GM19438 (cell line): ENCODE data around the gene MRPL48.
A peak's percentile ranks its signal among the peaks of the same experiment; 100 is the strongest.
"Not testable (repeated sequence)": the region's sequence is repeated elsewhere in the genome, so short reads cannot be mapped to it uniquely, and the experiment has no call there.

ENCODE experiments used
- ATAC-seq: cut with Tn5 transposase; IDR thresholded peaks from one replicate; pipeline ENCODE4 v1.9.1; 2021; ENCODE audit warnings: low read depth; ENCODE audit not compliant: unreplicated experiment

The MRPL48 gene

DNA sequence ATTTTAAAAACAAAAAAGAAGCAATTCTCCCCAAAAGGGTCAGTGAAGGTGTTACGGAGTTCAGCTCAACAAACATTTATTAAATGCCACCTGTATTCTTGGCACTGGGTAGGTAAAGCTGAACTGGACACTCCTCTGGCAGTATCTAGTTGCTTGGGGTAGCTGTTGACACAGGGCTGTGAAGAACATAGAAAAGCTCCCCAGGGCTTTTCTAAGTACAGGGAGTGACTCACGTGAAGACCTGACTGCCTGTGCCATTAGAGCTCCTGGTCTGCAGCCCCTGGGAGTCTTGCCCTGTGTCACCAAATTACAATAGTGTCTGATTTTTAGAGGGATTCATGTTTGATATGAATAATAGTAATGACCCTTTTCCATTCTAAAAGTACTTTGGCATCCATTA, 45.4 kb downstream of the MRPL48 start:
- ATAC-seq, result no peak

DNA sequence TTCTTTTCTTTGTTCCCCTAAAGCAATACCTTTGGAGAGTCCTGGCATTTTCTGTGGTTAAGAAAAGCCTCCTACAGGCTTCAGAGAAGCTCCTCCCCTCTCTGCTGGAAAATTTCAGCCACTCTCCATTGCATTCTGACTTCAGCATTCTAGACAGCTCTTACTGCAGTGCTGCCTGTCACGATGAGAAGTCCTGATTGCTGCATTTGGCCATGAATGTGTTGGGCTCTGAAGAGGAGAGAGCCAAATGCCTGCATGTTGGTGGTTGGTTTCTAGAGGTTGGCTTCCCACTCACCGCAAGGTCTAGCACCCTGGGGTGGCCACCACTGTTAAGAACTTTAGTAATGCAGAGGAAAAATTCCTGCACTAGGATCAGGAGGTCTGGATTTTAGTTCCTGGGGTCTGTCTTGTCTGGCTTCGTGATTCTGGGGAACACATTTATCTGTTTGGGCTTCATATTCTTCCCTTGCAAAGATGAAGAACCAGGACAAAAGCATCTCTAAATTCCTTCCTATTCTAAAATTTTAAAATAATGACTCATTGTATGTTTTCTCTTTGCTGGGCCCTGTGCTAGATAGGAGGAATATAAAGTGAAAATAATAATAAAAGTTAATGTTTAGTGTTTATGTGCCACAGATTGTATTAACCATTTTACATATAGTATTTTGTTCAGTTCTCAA, 50.9 kb downstream of the MRPL48 start:
- ATAC-seq, result no peak

DNA sequence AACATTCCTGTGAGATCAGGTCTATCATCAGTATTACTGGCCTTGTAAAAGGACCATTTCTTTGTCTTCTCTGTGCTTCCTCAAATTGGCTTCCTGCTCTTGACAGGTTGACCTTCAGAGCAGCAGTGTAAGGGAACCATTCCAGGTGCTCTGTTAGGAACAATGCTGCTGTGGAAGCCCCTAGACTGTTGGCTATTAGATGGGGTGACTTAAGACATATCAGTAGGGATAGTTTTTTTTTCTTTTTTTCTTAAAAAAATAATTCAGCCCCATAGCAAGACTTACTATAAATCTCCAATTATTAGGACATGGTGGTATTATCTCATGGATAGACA, 51.4 kb downstream of the MRPL48 start:
- no peak for ATAC-seq

DNA sequence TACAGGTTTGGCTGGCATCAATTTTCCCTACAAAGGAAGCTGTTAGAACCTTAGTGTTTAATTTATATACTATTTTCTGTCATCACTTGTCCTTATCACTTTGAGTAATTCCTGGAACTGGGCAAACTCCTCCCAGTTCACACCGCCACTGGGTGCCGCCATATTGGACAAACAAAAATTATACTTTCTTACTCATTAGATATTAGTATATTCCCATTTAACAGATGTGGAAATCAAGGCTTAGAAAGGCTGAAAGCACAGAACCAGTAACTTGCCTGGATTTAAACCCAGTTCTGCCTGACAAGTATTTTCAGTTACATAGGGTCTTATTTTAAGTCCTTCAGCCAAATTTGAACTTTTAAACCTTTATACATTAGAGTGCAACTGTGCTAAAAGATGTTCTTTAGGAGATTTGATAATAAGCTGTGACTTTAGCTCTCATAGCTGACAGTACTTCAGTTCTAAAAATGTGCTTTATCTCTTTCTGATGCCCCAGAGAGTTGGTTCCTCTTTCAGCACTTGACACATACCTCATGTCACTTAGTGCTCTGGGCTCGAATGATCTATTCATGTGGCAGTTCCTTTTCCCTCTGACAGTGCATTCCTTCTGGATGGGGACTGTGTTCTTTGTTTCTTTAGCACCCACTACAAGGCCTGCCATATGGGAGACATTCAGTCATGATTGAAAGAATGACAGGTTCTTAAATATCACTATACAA, 63.5 kb downstream of the MRPL48 start:
- no peak for ATAC-seq

DNA sequence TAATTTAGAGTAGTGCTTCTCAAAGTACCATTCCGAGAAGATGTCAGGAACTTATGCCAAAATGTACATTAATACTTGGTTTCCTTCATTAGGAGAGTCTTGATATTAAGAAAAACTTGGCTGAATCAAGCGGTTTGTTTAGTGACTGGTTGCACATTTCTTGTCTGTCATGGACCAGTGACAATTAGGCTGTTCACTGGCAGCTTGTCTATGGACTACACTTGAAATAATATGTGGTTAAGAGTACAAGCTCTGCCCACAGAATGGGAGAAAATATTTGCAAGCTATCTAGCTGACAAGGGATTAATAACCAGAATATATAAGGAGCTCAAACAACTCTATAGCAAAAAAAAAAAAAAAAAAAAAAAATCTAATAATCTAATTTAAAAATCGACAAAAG, 64.4 kb downstream of the MRPL48 start:
- ATAC-seq, result no peak

- ATAC-seq, result no peak
Measured at GRCh38 chr11:73854680-73855079, 67.0 kb downstream of the MRPL48 start.

DNA sequence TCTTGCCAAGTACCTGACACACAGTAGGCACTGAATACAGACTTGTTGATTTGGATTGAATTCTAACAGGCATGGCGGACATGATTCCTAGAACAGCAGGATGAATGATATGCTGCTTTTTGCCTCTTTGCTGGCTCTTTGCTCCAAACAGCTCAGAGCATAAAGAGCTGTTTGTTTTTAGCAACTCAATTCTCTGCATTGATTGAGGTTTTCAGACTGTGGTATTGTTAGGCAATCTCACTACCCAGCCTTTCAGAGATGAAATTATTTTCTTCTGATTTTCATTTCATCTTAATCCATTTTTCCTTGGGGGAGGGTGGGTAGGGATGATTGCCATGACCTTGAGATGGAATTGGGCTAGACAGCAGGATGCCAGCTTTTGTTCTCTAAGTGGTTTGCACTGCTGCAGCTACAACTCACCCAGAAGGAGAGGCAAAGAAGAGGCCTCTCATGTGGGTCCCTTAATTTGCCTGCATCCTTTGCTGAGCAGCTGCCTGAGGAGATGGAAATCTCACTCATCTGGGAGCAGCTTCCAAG, 68.4 kb downstream of the MRPL48 start:
- no peak for ATAC-seq

GRCh38 chr11:73859671-73860070, 72.0 kb downstream of the MRPL48 start:
- ATAC-seq, result no peak

- no peak for ATAC-seq
Measured at GRCh38 chr11:73860202-73860601, 72.5 kb downstream of the MRPL48 start.

- no peak for ATAC-seq
Measured at GRCh38 chr11:73862986-73863385, 75.3 kb downstream of the MRPL48 start.

DNA sequence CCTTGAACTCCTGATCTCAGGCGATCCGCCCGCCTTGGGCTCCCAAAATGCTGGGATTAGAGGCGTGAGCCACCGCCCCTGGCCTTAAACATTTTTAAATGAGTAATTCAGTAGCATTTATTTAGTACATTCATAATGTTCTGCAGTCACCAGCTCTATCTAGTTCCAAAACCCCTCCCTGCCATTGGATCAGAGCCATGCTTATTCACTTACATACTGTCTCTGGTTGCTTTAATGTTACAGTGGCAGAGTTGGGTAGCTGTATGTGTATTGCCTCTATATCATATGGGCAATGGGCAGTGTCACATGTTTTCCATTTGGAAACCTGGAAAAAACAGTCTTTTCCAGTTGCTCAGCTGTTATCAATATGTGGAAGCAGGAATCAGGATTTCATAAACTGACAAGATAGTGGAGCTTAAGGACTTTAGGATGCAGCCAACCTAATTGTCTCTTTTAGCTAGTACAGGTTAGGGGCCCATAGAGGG, 78.5 kb downstream of the MRPL48 start:
- ATAC-seq, result no peak

DNA sequence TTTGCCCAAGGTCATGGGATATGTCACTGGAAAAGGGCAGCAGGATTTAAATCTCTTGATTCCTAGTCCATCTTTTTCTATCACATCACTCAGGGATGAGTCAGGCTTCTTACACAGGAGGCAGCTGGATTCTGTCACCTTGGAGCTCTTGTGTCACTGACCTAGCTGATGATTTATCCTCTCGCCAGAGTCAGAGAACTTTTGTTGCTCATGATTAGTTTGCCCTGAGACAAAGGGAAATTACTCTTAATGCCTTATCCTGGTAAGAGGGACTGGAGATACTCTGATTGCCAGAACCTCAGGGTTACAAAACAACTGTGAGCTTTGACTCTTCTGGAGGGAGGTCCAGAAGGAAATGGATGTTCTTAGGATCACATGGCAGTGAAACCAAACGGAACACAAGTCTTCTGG, 78.9 kb downstream of the MRPL48 start:
- no peak for ATAC-seq

GRCh38 chr11:73869332-73869949, 81.8 kb downstream of the MRPL48 start:
- no peak for ATAC-seq

GRCh38 chr11:73870261-73870660, 82.6 kb downstream of the MRPL48 start:
- ATAC-seq, result no peak

DNA sequence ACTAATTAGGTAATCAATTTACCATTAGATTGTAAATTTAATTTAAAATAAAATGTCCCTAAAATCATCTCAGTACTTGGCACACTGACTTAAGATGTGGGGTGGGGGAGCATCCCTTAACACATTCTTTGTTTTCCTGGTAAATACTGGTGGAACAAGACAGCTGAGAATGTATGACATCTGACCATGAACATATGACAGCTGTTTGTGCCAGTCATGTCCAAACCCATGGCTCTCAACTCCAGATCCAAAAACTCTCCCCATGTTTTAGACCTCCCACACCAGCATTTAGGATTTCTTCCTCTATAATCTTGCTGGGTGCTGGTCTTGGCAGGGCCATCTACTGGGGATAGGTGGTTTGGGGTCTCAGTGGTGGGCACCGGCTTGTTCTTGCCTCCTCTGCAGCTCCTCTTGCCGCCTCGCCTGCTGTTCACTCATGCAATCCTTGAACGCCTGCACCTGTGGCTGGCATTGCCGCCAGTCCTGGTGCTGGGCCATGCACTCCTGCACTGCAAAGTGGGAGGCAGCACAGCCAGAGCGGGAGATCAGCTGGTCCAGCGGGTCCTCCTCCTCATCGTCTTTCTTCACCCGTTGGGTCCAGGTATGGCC, 85.2 kb downstream of the MRPL48 start:
- no peak for ATAC-seq

DNA sequence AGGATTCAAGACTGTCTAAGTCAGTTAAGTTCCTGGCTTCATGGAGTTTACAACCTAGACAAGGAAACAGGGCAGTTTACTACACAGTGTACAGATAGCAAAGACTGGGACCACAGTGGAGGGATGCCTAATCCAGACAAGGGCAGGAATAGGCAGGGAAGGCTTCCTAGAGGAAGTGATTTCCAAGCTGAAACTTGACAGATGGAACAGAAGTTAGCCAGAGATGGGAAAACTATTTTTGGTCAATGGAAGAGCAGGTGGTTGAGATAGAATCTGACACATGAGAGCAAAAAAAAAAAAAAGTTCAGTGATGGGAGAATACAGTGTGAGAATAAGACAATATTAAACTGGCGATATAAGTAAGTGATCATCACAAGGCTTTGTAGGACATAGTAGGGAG, 87.7 kb downstream of the MRPL48 start:
- ATAC-seq, result no peak

DNA sequence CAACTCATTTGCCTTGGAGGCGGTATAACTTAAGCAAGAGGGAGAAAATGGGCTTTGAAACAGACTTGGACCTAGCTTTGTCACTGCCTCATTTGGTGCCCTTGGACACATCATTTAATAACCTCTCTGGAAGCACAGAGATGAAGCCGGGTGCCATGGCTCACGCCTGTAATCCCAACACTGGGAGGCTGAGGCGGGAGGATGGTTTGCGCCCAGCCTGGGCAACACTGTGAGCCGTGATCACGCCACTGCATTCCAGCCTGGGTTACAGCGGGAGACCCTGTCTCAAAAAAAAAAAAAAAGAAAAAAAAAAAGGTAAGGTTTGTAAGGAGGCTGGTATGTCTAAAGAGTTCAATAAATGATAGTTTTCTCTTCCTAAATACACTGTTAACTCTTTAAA, 88.2 kb downstream of the MRPL48 start:
- no peak for ATAC-seq

DNA sequence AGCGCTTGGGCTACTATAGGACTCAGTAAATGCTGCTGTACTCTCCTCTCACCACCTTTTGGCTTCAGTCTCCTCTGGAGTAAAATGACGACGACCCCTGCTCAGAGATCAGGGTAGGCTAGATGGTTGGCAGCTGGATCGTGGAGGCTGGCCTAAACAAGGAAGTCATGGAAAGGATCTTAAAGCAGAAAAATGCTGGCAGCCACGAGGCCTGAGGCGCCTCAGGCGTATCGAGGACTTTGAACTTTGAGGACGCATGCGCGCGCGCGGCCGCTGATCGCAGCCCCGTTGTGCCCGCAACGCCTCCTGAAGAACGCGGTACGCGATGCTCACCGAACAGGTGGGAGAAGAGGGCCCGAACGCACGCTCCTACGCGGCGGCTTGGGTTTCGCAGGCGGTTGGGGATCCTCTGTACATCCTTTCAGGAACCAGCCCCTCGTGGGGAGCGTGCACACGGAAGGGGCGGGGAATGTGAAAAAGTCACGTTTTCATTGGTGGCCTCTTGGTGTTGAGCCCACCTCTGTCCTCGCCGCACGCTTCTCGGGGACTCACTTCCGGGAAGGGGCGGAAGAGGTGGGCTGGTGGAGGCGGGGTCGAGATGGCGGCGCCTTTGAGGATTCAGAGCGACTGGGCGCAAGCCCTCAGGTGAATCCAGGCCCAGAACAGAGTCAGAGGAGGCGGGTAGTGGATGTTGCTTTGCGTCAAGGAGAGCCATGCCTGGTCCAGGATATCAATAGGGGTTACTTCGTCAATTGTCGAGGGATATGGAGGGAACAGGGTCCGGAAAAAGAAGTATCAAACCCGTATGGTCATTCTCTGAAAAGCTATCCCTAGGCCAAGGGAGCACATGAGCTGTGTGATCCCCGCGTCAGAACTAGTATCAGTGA, 89.0 kb downstream of the MRPL48 start, which contains the start of the genes COA4 and PAAF1:
TSS of gene COA4 (minus strand) at position 423 of the 887 bp plus-strand sequence. CDS start 3,468 bp downstream, outside the sequence.
TSS of gene PAAF1 (plus strand) at position 576 of the 887 bp plus-strand sequence. CDS start at position 599, 23 bp downstream.
- ATAC-seq, result peak; percentile 97

DNA sequence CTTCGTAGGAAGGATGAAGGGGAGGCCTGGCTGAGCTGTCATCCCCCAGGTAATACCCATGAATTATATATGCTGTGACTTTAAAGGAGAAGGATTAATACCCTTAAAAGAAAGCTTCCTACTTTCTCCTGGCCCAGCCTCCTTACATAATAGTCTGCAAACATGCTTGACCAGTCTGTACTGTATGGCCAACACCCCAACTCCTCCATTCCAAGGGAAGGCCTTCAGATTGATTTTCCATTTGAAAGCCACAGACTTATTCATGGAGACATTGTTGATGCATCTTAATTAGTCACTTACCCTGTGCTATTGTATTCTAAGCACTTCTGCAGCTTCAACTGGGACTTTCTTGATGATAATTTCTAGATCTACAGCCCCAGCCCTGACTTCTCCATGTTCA, 91.1 kb downstream of the MRPL48 start:
- ATAC-seq, result no peak

GRCh38 chr11:73880449-73880848, 92.8 kb downstream of the MRPL48 start:
- ATAC-seq, result not testable (repeated sequence)
